Hepatocyte (in vitro differentiated cells): Measurements from ENCODE around the gene TPX2.

Source experiments
- CTCF ChIP-seq: fragments of 200-600 bp; sonication (generic); IDR thresholded peaks from 2 replicates; pipeline ENCODE4 v1.5.1; 2016; ENCODE audit warnings: antibody characterized with exemption, mild to moderate bottlenecking; ENCODE audit not compliant: poor library complexity
- EZH2 ChIP-seq: fragments of 200-600 bp; sonication (generic); IDR thresholded peaks from 2 replicates; pipeline ENCODE4 v1.6.1; 2016; ENCODE audit warnings: antibody characterized with exemption, mild to moderate bottlenecking, borderline replicate concordance

GRCh38 chr20:31803552-31804291 is 64.6 kb downstream of the TPX2 start:
- TF ChIP-seq CTCF, result no peak
- no peak for TF ChIP-seq EZH2
